Measurements from ENCODE around the gene PTRH1.

The PTRH1 gene

DNA sequence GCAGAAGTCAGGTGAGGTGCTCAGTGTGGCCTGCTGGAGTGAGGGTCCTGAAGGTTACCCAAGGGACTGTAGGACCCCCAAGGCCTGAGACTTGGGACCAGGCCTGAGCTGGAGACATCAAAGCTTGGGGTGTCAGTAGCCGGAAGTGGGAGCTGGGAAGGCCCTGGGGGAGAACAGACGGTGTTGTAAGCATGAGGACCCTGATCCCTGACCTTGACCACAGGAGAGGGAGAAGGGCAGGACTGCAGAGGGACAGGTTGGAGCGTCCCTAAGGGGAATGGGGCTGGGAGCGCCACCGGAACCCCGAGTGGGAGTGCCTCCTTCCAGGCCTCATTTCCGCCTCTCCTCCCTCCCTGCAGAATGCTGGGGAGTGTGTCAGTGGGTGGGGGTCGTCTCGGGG lies 949 bp upstream of the PTRH1 start:
- no peak for DNase-seq

DNA sequence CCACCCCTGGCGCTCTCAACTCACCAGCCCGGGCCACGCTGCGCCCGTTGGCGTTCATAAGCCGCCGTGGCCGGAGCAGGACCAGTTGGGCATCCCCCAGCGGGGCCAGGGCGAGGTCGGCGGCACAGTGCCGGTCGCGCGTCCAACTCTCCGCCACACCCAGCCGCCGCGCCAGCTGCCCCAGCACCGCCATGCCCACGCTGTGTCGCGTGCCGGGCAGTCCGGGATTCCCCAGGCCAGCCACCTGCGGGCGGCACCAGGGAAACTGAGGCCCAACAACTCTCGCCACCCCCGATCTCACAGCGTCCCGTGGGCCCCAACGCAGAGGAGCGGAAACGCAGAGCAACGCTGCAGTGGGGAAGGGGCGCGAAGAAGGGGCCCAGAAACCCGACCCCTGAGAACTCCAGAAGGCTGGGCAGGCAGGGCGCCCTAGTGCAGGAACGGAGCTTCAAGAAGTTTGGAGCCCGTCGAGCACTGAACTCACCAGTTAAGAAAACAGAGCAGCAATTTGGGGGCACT lies 453 bp downstream of the PTRH1 start:
- no peak for DNase-seq

DNA sequence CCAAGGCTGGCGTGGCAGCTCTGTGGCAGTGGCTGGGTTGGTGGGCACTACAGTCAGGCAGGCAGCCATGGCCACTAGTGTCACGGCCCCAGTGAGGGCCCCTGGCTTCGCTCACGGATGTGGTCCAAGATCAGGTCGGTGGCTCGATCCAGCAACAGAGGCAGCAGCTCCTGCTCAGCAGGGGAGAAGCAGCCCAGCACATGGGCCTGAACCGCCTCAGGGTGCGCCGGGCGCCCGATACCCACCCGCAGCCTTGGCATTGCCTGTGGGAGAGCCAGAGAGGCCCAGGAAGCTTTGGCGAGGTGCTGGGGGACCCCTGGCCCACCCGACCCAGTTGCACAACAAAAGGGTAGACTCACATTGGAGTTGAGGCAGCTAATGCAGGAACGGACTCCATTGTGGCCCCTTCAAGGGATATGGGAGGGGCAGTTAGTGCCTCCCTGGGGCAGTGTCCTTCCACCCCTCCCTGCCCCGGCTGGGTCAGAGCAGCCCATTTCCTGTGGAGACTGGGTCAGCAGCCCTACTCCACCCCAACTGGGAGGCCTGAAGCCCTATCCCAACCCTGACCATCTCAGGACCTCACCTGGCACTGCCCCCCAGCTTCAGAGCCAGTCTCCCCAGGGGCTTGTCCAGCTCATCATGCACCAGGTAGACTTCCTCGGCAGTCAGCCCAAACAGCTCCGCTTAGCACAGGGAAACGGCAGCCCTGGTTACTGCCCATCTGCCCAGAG lies 1.3 kb downstream of the PTRH1 start:
- DNase-seq: no peak

DNA sequence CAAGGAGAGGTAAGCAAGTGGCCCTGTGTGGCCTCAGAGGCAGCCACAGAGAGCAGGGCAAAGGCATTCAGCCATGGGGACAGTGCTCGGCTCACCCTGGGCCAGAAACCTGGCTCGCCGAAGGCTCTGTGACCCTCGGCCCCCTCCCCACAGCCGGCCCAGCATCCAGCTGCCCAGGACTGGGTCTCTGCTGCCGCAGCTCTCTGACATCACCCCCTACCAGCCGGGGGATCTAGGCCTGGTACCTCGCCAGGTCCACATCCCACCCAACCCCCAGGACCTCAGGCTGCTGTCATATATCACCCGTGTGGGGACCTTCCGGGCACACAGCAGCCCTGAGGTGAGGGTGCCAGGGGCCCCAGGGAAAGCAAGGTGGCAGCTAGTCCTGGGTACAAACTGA lies 2.6 kb downstream of the PTRH1 start:
- DNase-seq: no peak

DNA sequence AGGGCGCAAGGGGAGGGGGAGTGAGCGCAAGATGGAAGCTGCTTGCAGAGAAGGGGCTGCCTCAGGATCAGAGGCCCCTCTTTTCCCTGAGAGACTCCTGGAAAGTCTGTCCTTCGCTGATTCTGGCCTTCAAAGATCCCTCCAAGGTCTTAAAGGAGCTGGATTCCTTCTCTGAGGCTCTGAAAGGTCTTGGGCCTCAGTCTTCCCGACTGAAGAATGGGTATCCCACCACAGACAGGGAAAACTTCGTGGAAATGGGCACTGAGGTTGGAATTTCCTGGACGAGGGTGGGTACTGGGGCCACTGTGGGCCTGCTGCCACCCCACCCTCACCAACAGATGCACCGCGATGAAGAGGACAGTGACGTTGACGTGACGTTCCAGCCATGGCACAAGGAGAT lies 3.1 kb downstream of the PTRH1 start:
- no peak for DNase-seq

DNA sequence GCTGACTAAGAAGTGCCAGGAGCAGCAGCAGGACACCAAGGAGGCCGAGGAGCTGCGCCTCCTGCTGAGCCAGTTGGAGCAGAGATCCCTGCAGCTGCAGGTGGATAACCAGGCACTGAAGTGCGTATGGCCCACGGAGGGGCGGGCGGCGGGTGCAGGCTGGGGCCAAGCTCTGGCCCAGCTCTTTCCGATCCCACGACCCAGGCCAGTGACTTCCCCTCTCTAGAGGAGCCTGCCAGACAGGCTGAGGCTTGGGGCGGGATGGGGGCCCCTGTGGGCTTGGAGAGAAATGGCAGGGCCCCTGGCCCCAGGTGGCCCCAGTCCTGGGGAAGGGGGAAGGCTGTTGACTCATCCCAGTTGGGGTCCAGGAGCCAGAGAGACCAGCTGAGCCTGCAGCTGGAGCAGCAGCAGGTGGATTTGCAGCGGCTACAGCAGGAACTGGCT lies 3.6 kb downstream of the PTRH1 start:
- no peak for DNase-seq

DNA sequence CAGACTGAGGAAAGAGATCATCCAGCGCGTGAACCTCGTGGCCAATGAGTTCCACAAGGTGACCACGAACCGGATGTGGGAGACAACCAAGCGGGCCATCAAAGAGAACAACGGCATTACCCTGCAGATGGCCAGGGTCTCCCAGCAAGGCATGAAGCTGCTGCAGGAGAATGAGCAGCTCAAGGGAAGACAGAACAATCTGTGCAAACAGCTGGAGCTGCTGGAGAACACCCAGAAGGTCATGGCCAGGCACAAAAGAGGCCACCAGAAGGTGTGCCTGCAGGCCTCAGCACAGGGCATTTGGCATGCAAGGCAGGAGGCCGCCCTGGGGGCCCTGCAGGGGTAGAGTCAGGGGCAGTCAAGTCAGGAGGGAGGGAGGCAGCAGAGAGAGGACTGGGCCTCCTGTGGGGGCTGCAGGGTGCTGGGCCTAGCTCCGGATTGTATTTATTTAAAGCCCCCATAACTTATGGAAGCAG lies 4.2 kb downstream of the PTRH1 start:
- DNase-seq: no peak

DNA sequence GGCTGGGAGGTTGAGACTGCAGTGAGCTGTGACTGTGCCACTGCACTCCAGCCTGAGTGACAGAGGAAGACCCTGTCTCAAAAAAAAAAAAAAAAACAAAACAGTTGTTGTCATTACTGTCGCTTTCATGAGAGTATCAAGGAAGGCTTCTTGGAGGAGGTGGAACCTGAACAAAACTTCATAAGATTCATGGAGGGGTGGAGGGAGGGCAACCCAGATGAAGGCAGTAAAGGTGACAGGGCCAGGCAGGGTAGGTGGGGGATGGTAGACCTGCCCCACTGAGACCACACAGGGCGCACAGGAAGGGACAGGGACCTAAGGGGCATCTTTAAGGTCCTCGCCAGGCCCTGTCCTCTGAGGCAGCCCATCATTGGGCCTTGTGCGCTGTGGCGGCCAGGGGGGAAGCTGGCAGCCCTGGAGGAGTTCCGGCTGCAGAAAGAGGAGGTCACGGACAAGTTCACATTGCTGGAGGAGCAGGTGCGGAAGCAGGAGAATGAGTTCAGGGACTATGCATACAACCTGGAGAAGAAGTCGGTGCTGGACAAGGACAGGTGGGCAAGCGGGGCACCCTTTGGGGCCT lies 5.2 kb downstream of the PTRH1 start:
- no peak for DNase-seq

DNA sequence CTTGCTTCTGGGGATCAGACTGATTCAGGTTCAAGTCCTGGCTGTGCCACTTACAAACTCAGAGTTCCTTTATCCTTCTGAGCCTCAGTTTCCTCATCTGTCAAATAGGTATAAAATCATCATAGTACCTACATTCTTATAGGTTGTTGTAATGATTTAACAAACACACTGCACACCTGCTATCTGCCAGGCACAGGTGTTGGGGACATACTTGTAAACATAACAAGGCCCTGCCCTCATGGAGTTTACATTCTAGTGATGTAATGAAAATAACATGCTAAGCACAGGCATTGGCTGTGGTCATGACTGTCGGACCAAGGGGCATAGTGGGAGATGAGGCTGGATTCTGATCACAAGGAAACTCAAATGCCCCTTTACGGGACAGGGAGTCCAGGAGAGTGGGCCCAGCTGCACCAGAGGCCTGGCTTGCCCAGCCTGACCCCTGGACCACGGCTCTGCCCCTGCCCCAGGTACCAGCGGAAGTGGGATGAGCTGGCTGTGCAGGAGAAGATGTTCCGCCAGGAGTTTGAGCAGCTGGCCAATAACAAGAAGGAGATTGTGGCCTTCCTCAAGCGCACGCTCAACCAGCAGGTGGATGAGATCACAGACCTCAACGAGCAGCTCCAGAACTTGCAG lies 6.4 kb downstream of the PTRH1 start:
- DNase-seq: no peak

DNA sequence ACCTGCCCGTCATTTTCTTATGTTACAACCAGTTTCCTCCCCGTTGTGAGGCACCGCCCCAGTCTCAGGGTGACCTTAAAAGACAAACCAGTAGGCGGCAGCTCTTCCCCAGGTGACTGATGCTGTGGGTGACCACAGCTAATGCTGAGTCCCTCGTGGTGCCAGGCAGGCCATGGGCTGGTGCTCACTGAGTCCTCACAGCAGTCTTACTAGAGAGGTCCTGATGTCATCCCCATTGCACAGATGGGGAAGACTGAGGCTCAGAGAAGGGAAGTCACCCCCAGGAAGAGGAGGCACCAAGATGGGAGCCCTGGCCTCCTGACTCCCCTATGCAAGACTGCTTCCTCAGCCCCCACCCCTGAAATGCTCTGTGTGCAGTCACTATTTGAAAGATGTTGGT lies 7.7 kb downstream of the PTRH1 start:
- DNase-seq: no peak

DNA sequence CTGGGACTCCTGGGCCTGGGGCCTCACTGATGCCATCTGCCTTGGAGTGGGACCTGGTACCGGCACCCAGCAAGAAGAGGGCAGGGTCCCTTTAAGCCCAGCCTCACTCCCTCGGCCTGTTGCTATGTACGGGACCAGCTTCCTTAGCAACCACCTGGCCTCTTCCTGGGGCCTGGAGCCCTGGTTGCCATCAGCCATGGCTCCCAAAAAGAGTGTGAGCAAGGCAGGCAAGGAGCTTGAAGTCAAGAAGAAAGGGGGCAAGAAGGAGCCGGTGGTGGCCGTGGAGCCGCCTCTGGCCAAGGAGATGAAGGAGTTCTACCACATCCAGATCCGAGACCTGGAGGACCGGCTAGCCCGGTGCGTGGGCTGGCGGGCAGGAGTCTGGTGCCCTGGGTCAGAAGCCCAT lies 8.6 kb downstream of the PTRH1 start, which contains the start of gene CFAP157:
TSS of gene CFAP157 (plus strand) at position 153 of the 406 bp plus-strand sequence. CDS start at position 197, 44 bp downstream.
- DNase-seq: no peak

DNA sequence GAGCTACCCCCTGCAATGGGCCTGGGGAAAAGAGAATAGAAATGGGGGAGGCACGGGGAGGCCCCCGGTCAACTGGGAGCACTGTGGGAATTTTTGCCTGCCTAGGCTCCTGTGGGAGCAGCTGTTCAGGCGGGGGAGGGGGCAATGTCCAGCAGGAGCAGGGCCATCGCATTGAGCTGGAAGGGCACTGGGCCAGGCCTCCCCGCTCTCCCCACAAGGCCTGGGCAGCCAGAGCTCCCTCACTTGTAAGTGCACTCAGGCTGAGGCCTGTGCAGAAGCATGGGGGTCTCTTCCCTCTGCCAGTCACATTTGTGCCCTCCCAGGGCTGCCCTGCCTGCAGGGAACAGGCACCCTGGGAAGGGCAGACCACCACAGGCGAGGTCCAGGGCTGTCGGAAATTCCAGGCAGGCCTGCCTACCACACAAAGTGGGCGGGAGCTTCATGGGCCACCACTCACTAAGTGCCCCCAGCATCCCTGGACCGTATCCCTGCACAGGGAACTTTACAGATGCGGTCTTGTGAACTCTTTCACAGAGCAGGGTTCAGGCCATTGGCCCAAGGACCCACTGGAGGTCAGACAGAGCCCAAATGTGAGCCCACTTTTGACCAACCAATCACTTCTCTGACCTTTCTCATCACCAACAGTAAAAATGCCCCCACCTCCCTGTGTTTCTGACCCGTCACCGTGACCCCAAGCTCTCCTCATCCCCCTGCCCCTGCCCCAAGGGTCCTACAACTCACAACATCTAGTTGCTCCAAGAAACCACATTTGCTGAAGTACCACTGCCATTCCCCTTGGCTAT lies 9.7 kb downstream of the PTRH1 start:
- DNase-seq: no peak

DNA sequence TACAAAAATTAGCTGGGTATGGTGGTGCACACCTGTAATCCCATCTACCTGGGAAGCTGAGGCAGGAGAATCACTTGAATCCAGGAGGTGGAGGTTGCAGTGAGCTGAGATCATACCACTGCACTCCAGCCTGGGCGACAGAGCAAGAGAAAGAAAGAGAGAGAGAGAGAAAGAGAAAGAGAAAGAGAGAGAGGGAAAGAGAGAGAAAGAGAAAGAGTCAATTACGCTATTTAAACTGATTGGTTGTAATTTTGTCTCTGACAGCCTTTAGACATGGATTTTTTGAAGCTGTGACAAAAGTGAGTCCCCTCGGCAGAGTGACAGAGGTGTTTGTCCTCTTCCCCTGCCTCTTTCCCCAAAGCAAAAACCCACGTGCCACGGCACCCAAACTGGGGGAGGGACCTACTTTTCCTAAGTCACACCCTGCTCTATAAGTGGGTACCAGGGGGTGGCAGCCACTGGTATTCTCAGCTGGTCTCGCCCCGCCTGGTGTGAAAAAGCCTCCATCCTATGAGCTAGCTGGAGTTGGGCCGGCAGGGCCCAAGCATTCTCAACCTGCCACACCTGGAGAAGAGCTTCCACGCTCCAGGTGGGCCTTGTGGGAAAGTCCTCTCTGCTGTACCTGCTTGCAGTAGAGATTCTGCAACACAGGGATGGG lies 12.0 kb downstream of the PTRH1 start:
- no peak for DNase-seq

DNA sequence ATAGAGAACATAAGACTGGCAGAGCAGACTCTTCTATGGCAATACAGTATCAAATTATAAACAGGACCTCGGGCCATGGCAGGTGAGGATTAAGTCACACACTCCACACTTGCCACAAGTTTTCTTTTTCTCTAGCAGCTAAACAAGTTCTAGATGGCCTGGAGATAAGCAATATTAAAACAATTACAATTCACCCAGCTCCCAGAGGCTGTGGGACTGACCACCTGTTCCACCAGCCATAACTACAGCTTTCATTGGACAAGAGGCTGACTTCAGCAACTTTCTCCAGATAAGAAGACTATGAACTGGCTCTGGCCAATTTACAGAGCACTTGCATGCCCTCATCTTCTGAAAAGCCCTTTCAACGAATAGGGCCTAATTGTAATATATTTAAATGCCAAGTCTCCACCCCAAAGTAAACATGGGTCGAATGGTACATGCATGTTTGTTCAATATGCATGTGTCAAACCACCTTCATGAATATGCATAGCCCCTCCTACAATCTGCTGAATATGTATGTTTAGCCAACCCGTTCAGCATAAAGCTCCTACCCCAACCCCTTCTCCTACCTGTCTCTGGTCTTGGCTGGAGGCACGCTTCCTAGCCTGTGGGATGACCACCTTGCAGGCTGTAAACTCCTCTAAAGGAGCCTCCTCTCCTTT lies 14.7 kb downstream of the PTRH1 start:
- DNase-seq: no peak

DNA sequence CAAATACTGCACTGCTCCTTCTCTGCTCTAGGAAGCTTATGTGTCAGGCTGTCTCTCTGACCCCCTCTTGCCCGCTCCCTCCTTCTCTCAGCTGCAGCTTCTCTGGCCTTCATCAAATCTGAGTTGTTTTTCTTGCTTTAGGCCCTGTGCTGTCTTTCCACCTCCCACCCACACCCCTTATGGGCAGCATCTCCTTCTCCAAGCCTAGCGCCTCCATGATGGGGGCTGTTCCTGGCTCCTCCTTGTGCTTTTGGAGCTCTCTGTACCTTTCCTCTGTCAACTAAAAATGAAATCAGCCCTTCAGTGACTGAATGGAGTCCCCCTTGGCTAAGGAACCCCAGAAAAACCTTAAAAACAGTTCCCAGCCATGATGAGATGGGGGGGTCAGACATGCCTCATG lies 15.3 kb downstream of the PTRH1 start:
- no peak for DNase-seq

DNA sequence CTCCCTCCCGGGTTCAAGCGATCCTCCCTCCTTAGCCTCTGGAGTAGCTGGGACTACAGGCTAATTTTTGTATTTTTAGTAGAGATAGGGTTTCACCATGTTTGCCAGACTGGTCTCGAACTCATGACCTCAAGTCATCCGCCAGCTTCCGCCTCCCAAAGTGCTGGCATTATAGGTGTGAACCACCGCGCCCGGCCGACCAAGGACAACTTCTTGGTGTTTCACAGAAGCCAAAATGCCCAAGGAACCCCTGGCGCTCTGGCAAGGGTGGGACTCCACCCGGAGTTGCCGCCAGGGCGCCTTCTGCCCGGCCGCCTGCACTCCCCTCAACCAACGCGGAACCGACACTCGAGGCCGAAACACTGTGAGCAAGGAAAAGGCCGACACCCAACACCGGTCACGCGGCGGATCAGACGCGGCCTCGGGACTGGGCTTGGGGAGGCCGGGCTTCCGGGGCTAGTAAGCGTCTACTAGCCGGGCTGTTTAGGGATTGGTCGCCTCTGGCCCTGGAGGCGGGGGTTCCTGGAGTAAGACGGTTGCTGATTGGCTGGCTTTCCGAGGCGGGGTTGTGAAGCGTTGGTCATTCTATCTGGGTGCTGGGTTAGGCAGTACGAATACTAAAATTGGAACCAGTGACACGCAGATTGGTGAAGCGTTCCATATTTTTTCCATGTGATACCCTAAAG lies 16.3 kb downstream of the PTRH1 start:
- DNase-seq: peak; percentile 97

DNA sequence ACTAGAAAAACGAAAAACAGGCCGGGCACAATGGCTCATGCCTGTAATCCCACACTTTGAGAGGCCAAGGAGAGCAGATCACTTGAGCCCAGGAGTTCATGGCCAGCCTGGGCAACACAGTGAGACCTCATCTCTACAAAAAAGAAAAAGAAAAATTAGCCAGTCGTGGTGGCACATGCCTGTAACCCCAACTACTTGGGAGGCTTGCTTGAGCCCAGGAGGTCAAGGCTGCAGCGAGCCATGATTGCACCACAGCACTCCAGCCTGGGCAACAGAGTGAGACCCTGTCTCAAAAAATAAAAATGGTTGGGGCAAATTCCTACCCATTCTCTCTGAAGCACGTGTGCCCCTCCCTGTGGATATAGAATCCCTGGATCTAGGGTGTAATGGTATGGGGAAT lies 17.1 kb downstream of the PTRH1 start:
- no peak for DNase-seq

DNA sequence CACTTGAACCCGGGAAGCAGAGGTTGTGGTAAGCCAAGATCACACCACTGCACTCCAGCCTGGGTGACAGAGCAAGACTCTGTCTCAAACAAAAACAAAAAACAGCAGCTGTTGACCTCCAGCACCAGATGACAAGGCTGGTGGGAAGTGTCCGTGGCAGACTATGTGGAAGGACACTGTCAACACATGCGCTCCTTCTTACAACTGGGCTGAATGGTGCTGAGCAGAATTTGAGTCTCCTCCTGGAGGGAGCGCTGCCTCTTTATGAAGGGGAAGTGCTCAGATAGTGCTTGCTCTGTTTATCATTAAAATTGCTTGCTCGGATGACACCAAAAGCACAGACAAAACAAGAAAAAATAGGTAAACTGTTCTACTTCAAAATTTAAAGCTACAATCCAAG lies 17.9 kb downstream of the PTRH1 start:
- DNase-seq: no peak

DNA sequence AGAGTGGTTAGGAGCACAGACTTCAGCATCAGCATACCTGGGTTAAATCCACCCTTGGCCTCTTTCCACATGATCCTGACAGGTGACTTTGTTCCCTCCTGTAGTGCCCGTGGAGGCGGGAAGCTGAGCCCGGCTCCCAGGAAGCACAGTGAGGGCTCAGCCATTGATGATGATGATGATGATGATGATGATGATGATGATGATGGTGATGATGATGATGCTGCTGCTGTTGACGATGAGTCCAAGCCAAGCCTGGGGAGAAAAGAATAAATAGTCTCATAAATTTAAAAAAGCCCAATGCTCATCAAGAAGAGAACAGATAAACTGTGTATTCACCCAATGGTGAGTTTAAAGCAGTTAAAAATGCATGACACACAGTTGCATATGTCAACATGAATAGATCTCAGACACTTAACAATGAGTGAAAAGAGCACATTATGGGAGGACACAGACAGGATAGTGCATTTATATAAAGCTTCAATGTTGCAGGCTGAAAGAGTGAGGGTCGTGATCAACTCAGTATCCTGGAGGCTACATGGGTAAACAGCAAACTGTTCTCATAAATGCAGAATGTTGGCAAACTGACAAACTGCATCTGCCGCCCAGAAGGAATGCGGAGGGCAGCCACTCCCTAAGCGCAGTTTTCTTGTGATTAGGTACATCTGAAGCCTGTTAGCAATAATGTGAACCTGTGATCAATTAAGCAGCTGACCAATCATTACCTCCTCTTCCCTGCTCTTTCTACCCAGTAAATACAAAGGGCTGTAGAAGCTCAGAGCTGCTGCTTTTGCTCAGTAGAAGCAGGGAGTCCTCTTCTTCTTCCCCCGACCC lies 20.4 kb downstream of the PTRH1 start:
- DNase-seq: no peak

DNA sequence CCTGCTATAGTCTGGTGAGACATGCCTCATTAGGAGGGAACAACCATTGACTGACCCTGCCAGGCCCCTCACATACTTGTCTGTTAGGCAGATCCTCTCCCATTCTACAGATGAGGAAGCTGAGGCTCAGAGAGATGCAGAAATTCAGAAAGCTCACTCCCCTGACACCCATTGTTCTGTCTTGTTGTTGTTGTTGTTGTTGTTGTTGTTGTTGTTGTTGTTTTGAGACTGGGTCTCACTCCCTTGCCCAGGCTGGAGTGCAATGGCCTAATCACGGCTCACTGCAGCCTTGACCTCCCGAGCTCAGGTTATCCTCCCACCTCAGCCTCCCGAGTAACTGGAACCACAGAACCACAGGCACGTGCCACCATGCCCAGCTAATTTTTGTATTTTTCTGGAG lies 21.8 kb downstream of the PTRH1 start:
- no peak for DNase-seq
